ENCODE measurements around the gene GRHL3. TPM values are rescaled to one million over a fixed set of nuclear protein-coding genes. Genes with fewer than 3 reads are reported as not detected.

Gene GRHL3
- total RNA-seq, 1 donor from 2014 or later = 0.12 TPM

GRCh38 chr1:24289937-24290595 is 29.1 kb upstream of the GRHL3 start:
- Mint-ChIP-seq H3K9me3 (no peaks in the 10 kb centered on the region), H3K27ac (ENCODE audit: unreplicated experiment) (no peak overlapping the region), H3K36me3 (ENCODE audit: low read depth) (no peaks in the 10 kb centered on the region), H3K4me3 (no peak overlapping the region), H3K27me3 (ENCODE audit: low read depth) (peaks cover 48% of the 10 kb centered on the region), H3K4me1 (peaks cover 7% of the 10 kb centered on the region)
- no peak for DNase-seq (ENCODE audit: low read depth, low spot score)
- TF ChIP-seq, protein P1, sequence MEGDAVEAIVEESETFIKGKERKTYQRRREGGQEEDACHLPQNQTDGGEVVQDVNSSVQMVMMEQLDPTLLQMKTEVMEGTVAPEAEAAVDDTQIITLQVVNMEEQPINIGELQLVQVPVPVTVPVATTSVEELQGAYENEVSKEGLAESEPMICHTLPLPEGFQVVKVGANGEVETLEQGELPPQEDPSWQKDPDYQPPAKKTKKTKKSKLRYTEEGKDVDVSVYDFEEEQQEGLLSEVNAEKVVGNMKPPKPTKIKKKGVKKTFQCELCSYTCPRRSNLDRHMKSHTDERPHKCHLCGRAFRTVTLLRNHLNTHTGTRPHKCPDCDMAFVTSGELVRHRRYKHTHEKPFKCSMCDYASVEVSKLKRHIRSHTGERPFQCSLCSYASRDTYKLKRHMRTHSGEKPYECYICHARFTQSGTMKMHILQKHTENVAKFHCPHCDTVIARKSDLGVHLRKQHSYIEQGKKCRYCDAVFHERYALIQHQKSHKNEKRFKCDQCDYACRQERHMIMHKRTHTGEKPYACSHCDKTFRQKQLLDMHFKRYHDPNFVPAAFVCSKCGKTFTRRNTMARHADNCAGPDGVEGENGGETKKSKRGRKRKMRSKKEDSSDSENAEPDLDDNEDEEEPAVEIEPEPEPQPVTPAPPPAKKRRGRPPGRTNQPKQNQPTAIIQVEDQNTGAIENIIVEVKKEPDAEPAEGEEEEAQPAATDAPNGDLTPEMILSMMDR (conservative IDR thresholded peaks at IDR 0.05) = no peak

GRCh38 chr1:24290933-24291487 is 28.1 kb upstream of the GRHL3 start:
- no peak overlapping the region for H3K27ac Mint-ChIP-seq (ENCODE audit: unreplicated experiment)
- TF ChIP-seq, protein P1 (conservative IDR thresholded peaks at IDR 0.05) = no peak
- peaks cover 15% of the 10 kb centered on the region for H3K4me1 Mint-ChIP-seq
- peaks cover 43% of the 10 kb centered on the region for H3K27me3 Mint-ChIP-seq (ENCODE audit: low read depth)
- no peak overlapping the region for H3K4me3 Mint-ChIP-seq
- no peak for DNase-seq (ENCODE audit: low read depth, low spot score)
- H3K36me3 Mint-ChIP-seq (ENCODE audit: low read depth) = no peaks in the 10 kb centered on the region
- H3K9me3 Mint-ChIP-seq = no peaks in the 10 kb centered on the region

- H3K36me3 Mint-ChIP-seq (ENCODE audit: low read depth) = no peaks in the 10 kb centered on the region
- TF ChIP-seq, protein P1 (conservative IDR thresholded peaks at IDR 0.05) = no peak
- H3K4me1 Mint-ChIP-seq = peaks cover 15% of the 10 kb centered on the region
- H3K9me3 Mint-ChIP-seq = no peaks in the 10 kb centered on the region
- DNase-seq (ENCODE audit: low read depth, low spot score) = no peak
- peaks cover 36% of the 10 kb centered on the region for H3K27me3 Mint-ChIP-seq (ENCODE audit: low read depth)
- no peak overlapping the region for H3K4me3 Mint-ChIP-seq
- no peak overlapping the region for H3K27ac Mint-ChIP-seq (ENCODE audit: unreplicated experiment)
These were observed 27.1 kb upstream of the GRHL3 start for GRCh38 chr1:24292103-24292502.

GRCh38 chr1:24292887-24293286 is 26.3 kb upstream of the GRHL3 start:
- Mint-ChIP-seq H3K36me3 (ENCODE audit: low read depth) (no peaks in the 10 kb centered on the region), H3K27me3 (ENCODE audit: low read depth) (peaks cover 37% of the 10 kb centered on the region), H3K27ac (ENCODE audit: unreplicated experiment) (no peak overlapping the region), H3K4me3 (no peak overlapping the region), H3K9me3 (no peaks in the 10 kb centered on the region), H3K4me1 (peaks cover 15% of the 10 kb centered on the region)
- TF ChIP-seq, protein P1 (conservative IDR thresholded peaks at IDR 0.05) = no peak
- DNase-seq (ENCODE audit: low read depth, low spot score) = no peak

- DNase-seq (ENCODE audit: low read depth, low spot score) = no peak
- TF ChIP-seq, protein P1 (conservative IDR thresholded peaks at IDR 0.05) = no peak
- H3K9me3 Mint-ChIP-seq = no peaks in the 10 kb centered on the region
- H3K4me3 Mint-ChIP-seq = no peak overlapping the region
- H3K27ac Mint-ChIP-seq (ENCODE audit: unreplicated experiment) = no peak overlapping the region
- peaks cover 34% of the 10 kb centered on the region for H3K27me3 Mint-ChIP-seq (ENCODE audit: low read depth)
- H3K4me1 Mint-ChIP-seq = peaks cover 15% of the 10 kb centered on the region
- H3K36me3 Mint-ChIP-seq (ENCODE audit: low read depth) = no peaks in the 10 kb centered on the region
These were observed 25.5 kb upstream of the GRHL3 start for GRCh38 chr1:24293392-24294227.

All from neural crest cell (in vitro differentiated cells).